ENCODE data around the gene AURKA. TPM values are rescaled to one million over a fixed set of nuclear protein-coding genes. Genes with fewer than 3 reads are reported as not detected.

Gene AURKA
- total RNA-seq, 1 experiment from 2014 or later, result 115 TPM

- ChIA-PET POLR2A (no interaction called here), CTCF (no interaction called here)
- no peaks in the 10 kb centered on the region for H3K36me3 ChIP-seq (ENCODE audit: control insufficient read depth, insufficient read depth, low read length)
- intact Hi-C loops (cut with micrococcal nuclease; ENCODE audit: unreplicated experiment), result no loop called here
- no TSS peak for BruUV-seq (replicated peaks)
- DNase-seq (ENCODE audit: low read depth, low spot score), result no peak
- ATAC-seq, result no peak
- H3K4me1 ChIP-seq (ENCODE audit: control insufficient read depth, insufficient read depth, low read length), result no peaks in the 10 kb centered on the region; the same call in 1 of the 2 replicates
- H3K27me3 ChIP-seq (ENCODE audit: control insufficient read depth, insufficient read depth, low read length), result peaks cover 8% of the 10 kb centered on the region
- no peak overlapping the region for H3K4me3 ChIP-seq (ENCODE audit: low read depth in 2 of 2, low read length in 2 of 2)
- in situ Hi-C loops (cut with HindIII; ENCODE audit: low pct_unique_long_range_greater_than_20kb, low sequenced_read_pairs), result no loop called here
- TF ChIP-seq REST (IDR thresholded peaks at IDR 0.05; ENCODE audit: insufficient read depth in 1 of 2, low read depth in 2 of 2, low read length in 1 of 2) (no peak), TCF7L2 (IDR thresholded peaks at IDR 0.05; ENCODE audit: low read depth, low read length) (no peak), CTCF (IDR thresholded peaks at IDR 0.05) (no peak), SIN3A (IDR thresholded peaks at IDR 0.05; ENCODE audit: borderline replicate concordance, insufficient read depth, low read depth, low read length) (no peak), POLR2AphosphoS5 (IDR thresholded peaks at IDR 0.05; ENCODE audit: low read depth, low read length) (no peak)
- no peak overlapping the region for H3K27ac ChIP-seq (ENCODE audit: low read length)
- H3K9me3 ChIP-seq (ENCODE audit: control insufficient read depth, insufficient read depth, low read depth, low read length), result no peaks in the 10 kb centered on the region
Observed at GRCh38 chr20:56345911-56346310, 46.1 kb downstream of the AURKA start.

- Histone ChIP-seq H3K36me3 (ENCODE audit: control insufficient read depth, insufficient read depth, low read length) (no peaks in the 10 kb centered on the region), H3K4me1 (ENCODE audit: control insufficient read depth, insufficient read depth, low read length) (no peaks in the 10 kb centered on the region; the same call in 1 of the 2 replicates), H3K4me3 (ENCODE audit: low read depth in 2 of 2, low read length in 2 of 2) (peak overlapping the region in 1 of 2 experiments; percentile 33; a peak in 2 of 4 replicates), H3K9me3 (ENCODE audit: control insufficient read depth, insufficient read depth, low read depth, low read length) (no peaks in the 10 kb centered on the region), H3K27ac (ENCODE audit: low read length) (no peak overlapping the region), H3K27me3 (ENCODE audit: control insufficient read depth, insufficient read depth, low read length) (peaks cover 8% of the 10 kb centered on the region)
- no peak for TF ChIP-seq SIN3A (IDR thresholded peaks at IDR 0.05; ENCODE audit: borderline replicate concordance, insufficient read depth, low read depth, low read length)
- no peak for TF ChIP-seq REST (IDR thresholded peaks at IDR 0.05; ENCODE audit: insufficient read depth in 1 of 2, low read depth in 2 of 2, low read length in 1 of 2)
- TF ChIP-seq CTCF (IDR thresholded peaks at IDR 0.05), result peak; percentile 89
- no peak for TF ChIP-seq POLR2AphosphoS5 (IDR thresholded peaks at IDR 0.05; ENCODE audit: low read depth, low read length)
- DNase-seq (ENCODE audit: low read depth, low spot score), result no peak
- intact Hi-C loops (cut with micrococcal nuclease; ENCODE audit: unreplicated experiment) (loop anchor here (1.0 to 2.0 kb wide), 2 partner anchors 95 to 142 kb away; partner anchors contain the start of gene MC3R), in situ Hi-C loops (cut with HindIII; ENCODE audit: low pct_unique_long_range_greater_than_20kb, low sequenced_read_pairs) (no loop called here)
- BruUV-seq (replicated peaks), result no TSS peak
- CTCF ChIA-PET, result interaction anchor here (1.5 kb wide), 1 partner anchor 96 kb away, joined by 4 read pairs; the partner anchor contains the start of gene MC3R
- ATAC-seq, result peak; percentile 96
- POLR2A ChIA-PET, result no interaction called here
Observed at GRCh38 chr20:56343861-56344381, 48.1 kb downstream of the AURKA start.

Data from Panc1 (cell line).